ENCODE measurements around the gene ERC2.

- no peak for TF ChIP-seq CTCF (IDR thresholded peaks at IDR 0.05)
- TF ChIP-seq POLR2A (IDR thresholded peaks at IDR 0.05) = no peak
- TF ChIP-seq POLR2AphosphoS5 (IDR thresholded peaks at IDR 0.05) = no peak
Measured at GRCh38 chr3:55718074-55718473, 750.2 kb downstream of the ERC2 start.
